Mesenchymal stem cell (in vitro differentiated cells and primary cell): ENCODE results near the gene TEDDM1.

Source experiments
- DNase-seq: peaks from one replicate; pipeline ENCODE4 v3.0.0-alpha.2; 2013
- H2AFZ ChIP-seq: one replicate; pipeline ENCODE4 v1.6.1; 2013; ENCODE audit warnings: low read depth, mild to moderate bottlenecking, control low read depth, inconsistent platforms, low read length, moderate library complexity
- H2AK5ac ChIP-seq: 2 replicates; pipeline ENCODE4 v1.6.1; 2013; ENCODE audit warnings: low read length, moderate library complexity, mild to moderate bottlenecking, inconsistent platforms; ENCODE audit not compliant: severe bottlenecking
- H2BK120ac ChIP-seq: one replicate; pipeline ENCODE4 v1.6.1; 2013; ENCODE audit warnings: low read depth, mild to moderate bottlenecking, inconsistent platforms, low read length, moderate library complexity
- H2BK12ac ChIP-seq, 2 experiments: one replicate each; pipeline ENCODE4 v1.6.1; 2013; ENCODE audit warnings: inconsistent platforms in 2 of 2, low read length in 2 of 2, mild to moderate bottlenecking in 2 of 2, moderate library complexity in 2 of 2, control low read depth in 1 of 2
- H2BK15ac ChIP-seq: one replicate; pipeline ENCODE4 v1.6.1; 2013; ENCODE audit warnings: mild to moderate bottlenecking, low read depth, inconsistent platforms; ENCODE audit not compliant: poor library complexity, severe bottlenecking
- H2BK5ac ChIP-seq: 2 replicates; pipeline ENCODE4 v1.6.1; 2013; ENCODE audit warnings: low read depth, mild to moderate bottlenecking, low read length, control low read depth, inconsistent platforms; ENCODE audit not compliant: poor library complexity, severe bottlenecking
- H3K14ac ChIP-seq, 2 experiments: one replicate each; pipeline ENCODE4 v1.6.1; 2013; ENCODE audit warnings: inconsistent platforms in 2 of 2, low read length in 2 of 2, control low read depth in 1 of 2, mild to moderate bottlenecking in 1 of 2, moderate library complexity in 1 of 2
- H3K18ac ChIP-seq, 2 experiments: one replicate each; pipeline ENCODE4 v1.6.1; 2013; ENCODE audit warnings: inconsistent platforms in 2 of 2, low read length in 2 of 2, control low read depth in 1 of 2, low read depth in 1 of 2, mild to moderate bottlenecking in 1 of 2
- H3K23ac ChIP-seq, 2 experiments: one replicate each; pipeline ENCODE4 v1.6.1; 2013; ENCODE audit warnings: inconsistent platforms in 2 of 2, low read length in 2 of 2, mild to moderate bottlenecking in 2 of 2, moderate library complexity in 2 of 2, control low read depth in 1 of 2
- H3K27ac ChIP-seq: 2 replicates; pipeline ENCODE4 v1.5.1; 2013; ENCODE audit warnings: mild to moderate bottlenecking, moderate library complexity, low read length, control low read depth, inconsistent platforms; ENCODE audit not compliant: poor library complexity, severe bottlenecking
- H3K27me3 ChIP-seq, 2 experiments: 2 replicates each; pipeline versions ENCODE4 v1.6.1 to v1.7.0; 2013; ENCODE audit warnings: low read length in 2 of 2, mild to moderate bottlenecking in 2 of 2, moderate library complexity in 2 of 2, control low read depth in 1 of 2, inconsistent platforms in 1 of 2; ENCODE audit not compliant: control insufficient read depth in 1 of 2, insufficient read depth in 1 of 2
- H3K36me3 ChIP-seq, 2 experiments: 2 replicates each; pipeline versions ENCODE4 v1.6.1 to v1.7.0; 2013; ENCODE audit warnings: low read length in 2 of 2, control low read depth in 1 of 2, inconsistent platforms in 1 of 2, low read depth in 1 of 2, mild to moderate bottlenecking in 1 of 2; ENCODE audit not compliant: insufficient read depth in 2 of 2, control insufficient read depth in 1 of 2
- H3K4ac ChIP-seq, 2 experiments: one replicate each; pipeline ENCODE4 v1.6.1; 2013; ENCODE audit warnings: inconsistent platforms in 2 of 2, low read length in 2 of 2, mild to moderate bottlenecking in 2 of 2, moderate library complexity in 2 of 2, control low read depth in 1 of 2, low read depth in 1 of 2
- H3K4me1 ChIP-seq: 2 replicates; pipeline ENCODE4 v1.6.1; 2013; ENCODE audit warnings: low read depth, low read length, control low read depth; ENCODE audit not compliant: control insufficient read depth, insufficient read depth
- H3K4me2 ChIP-seq: 2 replicates; pipeline ENCODE4 v1.6.1; 2013; ENCODE audit warnings: low read length, mild to moderate bottlenecking, inconsistent platforms; ENCODE audit not compliant: poor library complexity, severe bottlenecking
- H3K4me3 ChIP-seq, 2 experiments: 2 replicates each; pipeline versions ENCODE4 v1.5.1 to v1.7.0; 2013; ENCODE audit warnings: low read length in 2 of 2, mild to moderate bottlenecking in 2 of 2, control low read depth in 1 of 2, low read depth in 1 of 2; ENCODE audit not compliant: insufficient read depth in 1 of 2
- H3K79me1 ChIP-seq: replicated peaks from 2 replicates; pipeline ENCODE4 v1.6.1; 2013; ENCODE audit warnings: mild to moderate bottlenecking, control low read depth, low read length, inconsistent platforms; ENCODE audit not compliant: poor library complexity, severe bottlenecking
- H3K9ac ChIP-seq: 2 replicates; pipeline ENCODE4 v1.7.0; 2013; ENCODE audit warnings: mild to moderate bottlenecking, low read length, moderate library complexity
- H3K9me3 ChIP-seq: 2 replicates; pipeline ENCODE4 v1.7.0; 2013; ENCODE audit warnings: mild to moderate bottlenecking, low read length; ENCODE audit not compliant: control insufficient read depth
- H4K8ac ChIP-seq: one replicate; pipeline ENCODE4 v1.6.1; 2013; ENCODE audit warnings: inconsistent platforms, mild to moderate bottlenecking, low read length, moderate library complexity
- H4K91ac ChIP-seq: one replicate; pipeline ENCODE4 v1.6.1; 2013; ENCODE audit warnings: mild to moderate bottlenecking, low read length, inconsistent platforms
- WGBS: methylation state at CpG from one replicate; pipeline ENCODE4 v1.1.7; 2013; ENCODE audit warnings: mixed read lengths; 5-methylcytosine and 5-hydroxymethylcytosine counted together

TEDDM1 gene

GRCh38 chr1:182407724-182408123 is 7.3 kb upstream of the TEDDM1 start:
- Histone ChIP-seq H2AK5ac (no peak overlapping the region), H2BK15ac (no peak overlapping the region), H3K4ac (no peak overlapping the region), H3K23ac (no peak overlapping the region), H3K18ac (no peak overlapping the region), H4K91ac (no peak overlapping the region), H3K27me3 (peaks cover 0 to 10% of the 10 kb centered on the region in 2 experiments), H3K36me3 (no peaks in the 10 kb centered on the region), H3K9ac (no peak overlapping the region), H3K9me3 (no peaks in the 10 kb centered on the region), H3K27ac (no peak overlapping the region), H3K4me3 (no peak overlapping the region), H2AFZ (no peak overlapping the region), H4K8ac (no peak overlapping the region), H3K4me1 (no peaks in the 10 kb centered on the region), H2BK12ac (no peak overlapping the region), H3K4me2 (no peak overlapping the region), H3K14ac (no peak overlapping the region), H2BK5ac (no peak overlapping the region), H3K79me1 (no peaks in the 10 kb centered on the region), H2BK120ac (no peak overlapping the region)
- no peak for DNase-seq
- WGBS: 9% methylated on average over 2 of the region's 3 CpGs

- DNase-seq: no peak
- Histone ChIP-seq H4K91ac (no peak overlapping the region), H2BK12ac (no peak overlapping the region), H3K4me2 (no peak overlapping the region), H3K79me1 (no peaks in the 10 kb centered on the region), H2AK5ac (no peak overlapping the region), H4K8ac (no peak overlapping the region), H2BK15ac (no peak overlapping the region), H3K9ac (no peak overlapping the region), H3K4ac (no peak overlapping the region), H3K4me3 (no peak overlapping the region), H3K36me3 (no peaks in the 10 kb centered on the region), H3K4me1 (no peaks in the 10 kb centered on the region), H2AFZ (no peak overlapping the region), H3K14ac (no peak overlapping the region), H3K18ac (no peak overlapping the region), H3K27me3 (peaks cover 0 to 10% of the 10 kb centered on the region in 2 experiments), H3K23ac (no peak overlapping the region), H2BK5ac (no peak overlapping the region), H3K27ac (no peak overlapping the region), H2BK120ac (no peak overlapping the region), H3K9me3 (no peaks in the 10 kb centered on the region)
- 50% methylated on average over 1 of the region's 1 CpG for WGBS
Measured at GRCh38 chr1:182406012-182406411, 5.5 kb upstream of the TEDDM1 start.

DNA sequence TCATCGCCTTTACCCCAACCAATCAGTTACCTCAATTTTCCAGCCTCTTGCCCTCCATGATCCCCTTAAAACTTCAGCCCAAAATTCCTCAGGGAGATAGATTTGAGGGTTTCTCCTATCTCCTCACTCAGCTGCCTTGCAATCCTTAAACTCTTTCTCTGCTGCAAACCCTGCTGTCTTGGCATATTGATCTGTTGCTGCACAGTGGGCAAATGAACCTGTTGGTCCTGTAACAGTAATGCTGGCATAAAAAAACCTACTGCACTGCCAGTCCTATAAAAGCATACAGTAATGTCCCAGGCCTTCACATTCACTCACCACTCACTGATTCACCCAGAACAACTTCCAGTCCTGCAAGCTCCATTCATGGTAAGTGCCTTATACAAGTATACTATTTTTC is 5.1 kb upstream of the TEDDM1 start:
- Histone ChIP-seq H2BK15ac (no peak overlapping the region), H3K4me1 (no peaks in the 10 kb centered on the region), H3K4ac (no peak overlapping the region), H3K9ac (no peak overlapping the region), H3K9me3 (no peaks in the 10 kb centered on the region), H2BK120ac (no peak overlapping the region), H2AK5ac (no peak overlapping the region), H3K23ac (no peak overlapping the region), H3K27ac (no peak overlapping the region), H3K4me2 (no peak overlapping the region), H3K79me1 (no peaks in the 10 kb centered on the region), H3K27me3 (peaks cover 0 to 10% of the 10 kb centered on the region in 2 experiments), H2BK5ac (no peak overlapping the region), H3K4me3 (no peak overlapping the region), H4K8ac (no peak overlapping the region), H2BK12ac (no peak overlapping the region), H4K91ac (no peak overlapping the region), H3K18ac (no peak overlapping the region), H3K14ac (no peak overlapping the region), H3K36me3 (no peaks in the 10 kb centered on the region), H2AFZ (no peak overlapping the region)
- DNase-seq: no peak
- 100% methylated on average over 1 of the region's 1 CpG for WGBS

DNA sequence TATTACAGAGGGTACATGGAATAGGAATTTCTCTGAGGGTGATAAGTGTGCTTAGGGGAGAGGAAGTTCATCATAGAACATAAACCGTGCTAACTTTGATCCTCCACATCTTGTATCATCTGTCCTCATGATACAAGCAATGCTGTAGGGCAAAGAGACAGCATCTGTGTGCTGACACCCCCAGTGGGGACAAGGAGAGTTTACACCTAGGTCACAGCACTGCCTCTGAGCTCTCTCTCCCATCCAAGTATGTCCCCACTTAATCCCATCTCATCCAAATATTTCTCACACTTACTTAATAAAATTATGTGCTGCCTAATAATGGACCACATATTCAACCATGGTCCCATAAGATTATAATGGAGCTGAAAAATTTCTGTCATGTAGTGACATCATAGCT is 4.3 kb upstream of the TEDDM1 start:
- Histone ChIP-seq H3K79me1 (no peaks in the 10 kb centered on the region), H2BK15ac (no peak overlapping the region), H2AFZ (no peak overlapping the region), H3K4me1 (no peaks in the 10 kb centered on the region), H2BK12ac (no peak overlapping the region), H3K4me3 (no peak overlapping the region), H3K23ac (no peak overlapping the region), H3K27me3 (peaks cover 0 to 10% of the 10 kb centered on the region in 2 experiments), H3K36me3 (no peaks in the 10 kb centered on the region), H3K9me3 (no peaks in the 10 kb centered on the region), H4K91ac (no peak overlapping the region), H3K27ac (no peak overlapping the region), H2AK5ac (no peak overlapping the region), H3K9ac (no peak overlapping the region), H3K4me2 (no peak overlapping the region), H2BK120ac (no peak overlapping the region), H3K14ac (no peak overlapping the region), H4K8ac (no peak overlapping the region), H3K18ac (no peak overlapping the region), H3K4ac (no peak overlapping the region), H2BK5ac (no peak overlapping the region)
- WGBS: 58% methylated on average over 1 of the region's 1 CpG
- DNase-seq: no peak
